GM18511 (cell line): ENCODE measurements around the gene PSMD4.

Source experiments
- ATAC-seq: cut with Tn5 transposase; IDR thresholded peaks from one replicate; pipeline ENCODE4 v1.9.1; 2021; ENCODE audit warnings: mild to moderate bottlenecking, moderate library complexity; ENCODE audit not compliant: unreplicated experiment

PSMD4 gene

GRCh38 chr1:151293093-151293492, 38.6 kb downstream of the PSMD4 start:
- ATAC-seq, result no peak

- no peak for ATAC-seq
These were observed 40.4 kb downstream of the PSMD4 start for GRCh38 chr1:151294742-151295462.

GRCh38 chr1:151309811-151310323, 55.3 kb downstream of the PSMD4 start:
- no peak for ATAC-seq

GRCh38 chr1:151311011-151311410, 56.5 kb downstream of the PSMD4 start:
- no peak for ATAC-seq

- no peak for ATAC-seq
These were observed 57.2 kb downstream of the PSMD4 start for GRCh38 chr1:151311589-151312331.

- ATAC-seq, result no peak
These were observed 57.9 kb downstream of the PSMD4 start for GRCh38 chr1:151312411-151312810.

GRCh38 chr1:151312826-151313225, 58.3 kb downstream of the PSMD4 start:
- ATAC-seq, result no peak

- ATAC-seq, result no peak
These were observed 59.0 kb downstream of the PSMD4 start for GRCh38 chr1:151313501-151313900.

GRCh38 chr1:151314137-151314875, 59.8 kb downstream of the PSMD4 start:
- ATAC-seq, result no peak

GRCh38 chr1:151315565-151316235, 61.2 kb downstream of the PSMD4 start:
- ATAC-seq, result no peak
